Spleen (tissue), 7 donors: Measurements from ENCODE around the gene TRIM58.

Experiments
- CTCF ChIP-seq, 11 experiments: fragments of 200-600 bp in 7 of 11; fragments of 450-650 bp in 4 of 11; sonication (generic) in 4 of 11; IDR thresholded peaks in 8 of 11; conservative IDR thresholded peaks in 3 of 11; 1 replicate in 7 of 11; 2 replicates in 4 of 11; pipeline versions ENCODE4 v1.4.0 to v1.8.0; 2016 to 2021; ENCODE audit warnings: antibody characterized with exemption in 11 of 11, inconsistent platforms in 4 of 11, mild to moderate bottlenecking in 1 of 11
- POLR2A ChIP-seq, 3 donors: fragments of 450-650 bp; IDR thresholded peaks; one replicate each; pipeline ENCODE4 v1.5.1; 2017; ENCODE audit warnings: antibody characterized with exemption in 3 of 3, mild to moderate bottlenecking in 1 of 3
- POLR2AphosphoS5 ChIP-seq, 3 donors: sonication (generic); formaldehyde crosslinking; IDR thresholded peaks; one replicate each; pipeline ENCODE4 v1.5.1; 2017; ENCODE audit warnings: antibody characterized with exemption in 3 of 3
- donor health status: DM: no; HTN: no; CAD: no; lungs with moderate emphysema.
- donor health status: DM: no; HTN: no; CAD: no.
- donor health status: DM: no; HTN: no; CAD: no.

DNA sequence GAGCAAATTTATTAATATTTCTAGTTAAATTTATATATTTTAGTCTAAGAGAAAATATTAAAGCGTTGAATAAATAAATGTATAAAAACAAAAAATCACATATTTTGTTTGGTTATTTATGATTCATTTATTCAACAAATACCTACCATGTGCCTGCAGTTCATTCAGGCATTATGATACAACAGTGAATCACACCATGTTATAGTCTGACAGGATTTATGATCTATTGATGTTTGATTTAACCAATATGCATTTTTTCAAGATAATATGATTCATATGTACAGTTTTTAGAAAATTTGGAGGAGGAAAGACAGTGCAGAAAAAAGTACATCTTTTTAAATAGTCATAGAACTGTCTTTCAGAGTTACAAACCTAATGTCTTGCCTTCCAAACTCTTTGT is 7.4 kb upstream of the TRIM58 start:
- TF ChIP-seq CTCF (IDR thresholded peaks at IDR 0.05 in 8 of 11, conservative IDR thresholded peaks at IDR 0.05 in 3 of 11) (no peak), POLR2A (IDR thresholded peaks at IDR 0.05) (no peak), POLR2AphosphoS5 (IDR thresholded peaks at IDR 0.05) (no peak)
